ENCODE data around the gene MAP3K9. TPM values are rescaled to one million over a fixed set of nuclear protein-coding genes. Genes with fewer than 3 reads are reported as not detected.

Gene MAP3K9
- total and polyA plus RNA-seq, 2 of the 8 experiments (the other 6 are each of a cell fraction or from before 2014, with no cell fraction given): 9.8 to 24.7 TPM

DNA sequence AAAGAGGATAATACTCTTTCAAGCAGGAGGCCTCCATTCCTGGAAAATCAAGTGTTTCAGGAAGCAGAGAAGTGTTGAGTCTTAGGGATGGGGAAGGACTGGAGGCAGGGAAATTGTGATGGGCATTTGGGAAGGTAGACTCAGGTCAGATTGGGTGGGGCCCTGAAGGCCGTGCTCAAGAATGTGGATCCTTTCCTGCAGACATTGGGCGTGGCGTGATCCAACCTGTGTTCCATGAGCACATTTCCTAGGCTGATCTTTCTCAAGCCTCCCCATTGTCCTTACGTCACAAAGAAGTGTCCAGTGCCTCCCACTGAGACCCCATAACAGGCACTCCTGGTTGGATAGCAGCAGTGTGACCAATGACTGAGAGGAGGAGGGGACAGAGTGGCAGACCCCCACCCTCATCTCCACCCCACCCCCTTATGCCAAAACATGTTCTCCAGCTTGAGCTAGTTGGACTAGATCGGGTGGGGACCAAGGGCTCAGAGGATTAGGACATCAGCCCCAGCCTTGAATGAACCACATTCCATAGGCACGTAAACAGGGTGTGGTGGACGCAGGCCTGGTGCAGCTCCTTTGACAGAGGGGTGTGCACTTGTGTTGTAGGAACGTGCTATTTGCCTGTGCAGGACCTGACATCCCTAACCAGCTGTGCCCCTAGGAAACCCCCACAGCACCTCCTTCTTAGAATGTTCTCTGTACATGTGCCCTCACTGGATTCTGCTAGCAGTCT, 90.8 kb downstream of the MAP3K9 start:
- H4K5ac ChIP-seq (ENCODE audit: insufficient read length, low read depth, low read length): no peak overlapping the region
- no peak overlapping the region for H3K4me2 ChIP-seq (ENCODE audit: insufficient read depth in 1 of 2, low read depth in 2 of 2, low read length in 2 of 2)
- FAIRE-seq (no peak), DNase-seq (ENCODE audit: low read depth in 1 of 2, low spot score in 2 of 2) (no peak)
- no peak overlapping the region for H4K91ac ChIP-seq (replicated peaks; ENCODE audit: insufficient read length, low read length)
- H2AFZ ChIP-seq (ENCODE audit: low read length): no peak overlapping the region
- no peaks in the 10 kb centered on the region for H3K79me2 ChIP-seq (ENCODE audit: control insufficient read depth in 1 of 2, insufficient read depth in 2 of 2, low read length in 2 of 2)
- H2BK120ac ChIP-seq (replicated peaks; ENCODE audit: low read depth, low read length): no peak overlapping the region
- no peak overlapping the region for H2BK5ac ChIP-seq (ENCODE audit: low read depth, low read length)
- H3K23me2 ChIP-seq (ENCODE audit: low read depth, low read length): no peaks in the 10 kb centered on the region
- no peaks in the 10 kb centered on the region for H3K27me3 ChIP-seq (replicated peaks in 1 of 4; ENCODE audit: control insufficient read depth in 3 of 4, extremely low read depth in 1 of 4, insufficient read depth in 3 of 4, low read length in 3 of 4)
- peaks cover 0 to 3% (median under 1%) of the 10 kb centered on the region in 4 experiments; a peak in 3 of 7 replicates for H3K4me1 ChIP-seq (replicated peaks in 1 of 4; ENCODE audit: control insufficient read depth in 3 of 4, insufficient read depth in 4 of 4, low read length in 3 of 4)
- H3K4ac ChIP-seq (replicated peaks; ENCODE audit: insufficient read length, low read depth, low read length): no peak overlapping the region
- ChIA-PET POLR2A (ENCODE audit: partially characterized antibody) (interaction anchor here (1.5 kb wide), 1 partner anchor 78 kb away, joined by 3 read pairs; no protein-coding TSS in a partner anchor), CTCF (ENCODE audit: partially characterized antibody) (interaction anchor here (1.2 to 12.1 kb wide), 3 partner anchors 9 to 99 kb away, joined by 3 to 154 read pairs (median 33); no protein-coding TSS in a partner anchor)
- no peak overlapping the region for H3K14ac ChIP-seq (ENCODE audit: insufficient read length)
- no peak overlapping the region for H2AK5ac ChIP-seq (ENCODE audit: low read depth, low read length)
- H4K20me1 ChIP-seq (replicated peaks in 1 of 2; ENCODE audit: control insufficient read depth in 1 of 2, insufficient read depth in 2 of 2, low read length in 2 of 2): no peaks in the 10 kb centered on the region
- H3K56ac ChIP-seq (replicated peaks; ENCODE audit: insufficient read length, low read depth, low read length): no peak overlapping the region
- no peak overlapping the region for H2BK15ac ChIP-seq (ENCODE audit: low read length)
- no peak overlapping the region for H4K8ac ChIP-seq (ENCODE audit: extremely low read depth, insufficient read depth, low read length)
- H3K79me1 ChIP-seq (ENCODE audit: low read depth, low read length): no peaks in the 10 kb centered on the region
- H3K27ac ChIP-seq (ENCODE audit: low read depth, low read length): no peak overlapping the region
- no peaks in the 10 kb centered on the region for H3K36me3 ChIP-seq (ENCODE audit: control insufficient read depth in 2 of 4, insufficient read depth in 4 of 4, low read length in 3 of 4)
- 93% methylated on average over 8 of the region's 8 CpGs; no CpG with 5 or more reads in 1 of the 2 experiments for WGBS, 2 experiments (ENCODE audit: extremely low coverage in 1 of 2, insufficient coverage in 1 of 2, insufficient read length in 1 of 2, insufficient replicate concordance in 2 of 2, low coverage in 1 of 2, low lambda C conversion rate in 2 of 2, missing lambda C conversion rate in 1 of 2)
- no peak overlapping the region for H3K9ac ChIP-seq (replicated peaks in 1 of 4; ENCODE audit: extremely low read depth in 1 of 4, low read depth in 3 of 4, low read length in 3 of 4)
- H3K18ac ChIP-seq (ENCODE audit: extremely low read depth, low read length): no peak overlapping the region
- no peak overlapping the region for H3K4me3 ChIP-seq (ENCODE audit: extremely low read depth in 1 of 4, insufficient read depth in 2 of 4, low read depth in 3 of 4, low read length in 4 of 4)
- TF ChIP-seq RFX5 (IDR thresholded peaks at IDR 0.05; ENCODE audit: borderline replicate concordance, low read depth, low read length) (no peak), ASH2L (IDR thresholded peaks at IDR 0.05; ENCODE audit: low read length) (no peak)
- H3K23ac ChIP-seq (ENCODE audit: insufficient read length): no peak overlapping the region
- H2BK12ac ChIP-seq (ENCODE audit: low read depth, low read length): no peak overlapping the region
- H3K9me3 ChIP-seq (ENCODE audit: insufficient read depth in 2 of 2, low read depth in 1 of 2, low read length in 1 of 2): no peaks in the 10 kb centered on the region
- H2BK20ac ChIP-seq (ENCODE audit: low read length): no peak overlapping the region

Data from H1 (cell line).